Progenitor cell of endocrine pancreas (in vitro differentiated cells): ENCODE results near the gene RMI1. TPM values are rescaled to one million over a fixed set of nuclear protein-coding genes. Genes with fewer than 3 reads are reported as not detected.
A peak's percentile ranks its signal among the peaks of the same experiment; 100 is the strongest.
"Not testable (repeated sequence)": the region's sequence is repeated elsewhere in the genome, so short reads cannot be mapped to it uniquely, and the experiment has no call there.

ENCODE experiments used
- DNase-seq: peaks from one replicate; pipeline ENCODE4 v3.0.0; 2021; ENCODE audit warnings: low spot score; ENCODE audit not compliant: unreplicated experiment
- H3K27ac Mint-ChIP-seq: 2 replicates; pipeline ENCODE4 v1.8.0; 2021; ENCODE audit warnings: mild to moderate bottlenecking, moderate library complexity, mixed read lengths
- H3K27me3 Mint-ChIP-seq: 2 replicates; pipeline ENCODE4 v1.8.0; 2021; ENCODE audit warnings: mixed read lengths
- H3K36me3 Mint-ChIP-seq: 2 replicates; pipeline ENCODE4 v1.8.0; 2022; ENCODE audit warnings: mixed read lengths; ENCODE audit not compliant: insufficient read depth
- H3K4me1 Mint-ChIP-seq: 2 replicates; pipeline ENCODE4 v1.8.0; 2021; ENCODE audit warnings: low read depth, mixed read lengths
- H3K4me3 Mint-ChIP-seq: 2 replicates; pipeline ENCODE4 v1.8.0; 2021; ENCODE audit warnings: low read depth, mild to moderate bottlenecking, moderate library complexity, mixed read lengths
- H3K9me3 Mint-ChIP-seq: 2 replicates; pipeline ENCODE4 v1.8.0; 2021; ENCODE audit warnings: low read depth, mixed read lengths
- CTCF ChIP-seq: fragments of 200-600 bp; sonication (generic); IDR thresholded peaks from one replicate; pipeline ENCODE4 v1.5.0; 2021; ENCODE audit warnings: antibody characterized with exemption, mild to moderate bottlenecking; ENCODE audit not compliant: unreplicated experiment
- total RNA-seq: library from RNA; stranded (reverse); gene quantifications from 2 replicates; pipeline ENCODE4 v1.2.1, GENCODE V29; 2021

RMI1 gene
- total RNA-seq, 1 donor from 2014 or later, result 19.0 TPM

DNA sequence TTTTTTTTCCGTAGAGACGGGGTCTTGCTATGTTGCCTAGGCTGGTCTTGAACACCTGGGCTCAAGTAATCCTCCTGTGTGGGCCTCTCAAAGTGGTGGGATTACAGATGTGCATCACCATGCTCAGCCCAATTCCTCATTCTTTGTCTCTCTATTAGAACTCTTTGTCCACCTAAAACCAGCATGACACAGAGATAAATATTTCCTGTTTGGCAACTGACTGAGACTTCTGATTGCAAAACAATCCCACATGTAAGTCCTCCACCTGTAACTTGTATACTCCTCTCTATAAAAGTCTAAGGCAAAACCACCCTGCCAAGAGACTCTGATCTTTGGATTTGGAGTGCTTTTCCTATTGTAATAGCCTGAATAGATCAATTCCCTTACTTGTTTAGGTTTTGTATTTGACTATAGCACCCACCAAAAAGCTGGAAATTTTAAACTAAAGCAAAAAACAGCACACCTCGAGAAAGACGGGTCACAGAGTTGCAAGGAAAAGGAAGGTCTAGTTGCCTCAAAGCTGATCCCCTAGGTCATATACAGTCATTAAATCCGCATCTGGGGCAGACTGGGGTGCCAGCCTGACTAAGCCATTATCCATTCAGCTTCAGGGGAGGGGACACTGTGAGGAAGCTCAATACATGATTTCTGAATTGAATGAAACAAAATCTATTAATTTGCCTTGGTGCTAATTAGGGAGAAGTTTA, 45.9 kb upstream of the RMI1 start:
- Mint-ChIP-seq H3K9me3 (no peaks in the 10 kb centered on the region), H3K4me1 (peaks cover 10% of the 10 kb centered on the region), H3K27ac (no peak overlapping the region), H3K27me3 (no peaks in the 10 kb centered on the region), H3K4me3 (no peak overlapping the region), H3K36me3 (no peaks in the 10 kb centered on the region)
- no peak for TF ChIP-seq CTCF
- DNase-seq, result no peak

DNA sequence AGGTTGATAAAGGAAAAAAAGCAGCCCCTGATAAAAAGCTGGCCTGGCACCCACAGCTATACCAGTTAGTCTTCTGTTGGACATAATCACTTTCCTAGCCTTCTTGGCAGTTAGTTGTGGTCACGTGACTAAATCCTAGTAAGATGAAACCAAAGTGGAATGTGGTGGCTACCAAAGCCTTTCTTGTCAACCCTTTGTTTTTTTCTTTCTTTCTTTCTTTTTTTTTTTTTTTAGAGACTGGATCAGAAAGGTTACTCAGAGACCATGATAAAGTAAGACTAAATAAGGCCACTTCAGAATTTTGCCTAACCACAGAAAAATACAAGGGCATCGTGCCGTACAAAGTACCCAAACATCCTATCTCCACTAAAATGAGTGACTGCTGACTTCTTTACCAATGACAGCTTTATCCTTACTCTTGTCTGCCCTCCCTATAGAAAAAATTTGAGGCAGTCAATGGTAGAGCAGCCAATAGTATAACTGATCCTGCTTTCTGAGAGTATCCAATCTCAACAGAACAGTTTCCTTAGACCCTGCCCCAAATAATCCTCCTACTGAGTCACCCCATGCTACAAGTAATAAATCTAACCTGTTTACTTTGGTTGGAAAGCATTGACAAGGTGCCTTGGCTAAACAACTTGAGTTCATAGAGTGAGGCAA, 45.2 kb upstream of the RMI1 start:
- Mint-ChIP-seq H3K27ac (no peak overlapping the region), H3K4me3 (no peak overlapping the region), H3K4me1 (peaks cover 10% of the 10 kb centered on the region), H3K36me3 (no peaks in the 10 kb centered on the region), H3K27me3 (no peaks in the 10 kb centered on the region), H3K9me3 (no peaks in the 10 kb centered on the region)
- DNase-seq, result no peak
- no peak for TF ChIP-seq CTCF

DNA sequence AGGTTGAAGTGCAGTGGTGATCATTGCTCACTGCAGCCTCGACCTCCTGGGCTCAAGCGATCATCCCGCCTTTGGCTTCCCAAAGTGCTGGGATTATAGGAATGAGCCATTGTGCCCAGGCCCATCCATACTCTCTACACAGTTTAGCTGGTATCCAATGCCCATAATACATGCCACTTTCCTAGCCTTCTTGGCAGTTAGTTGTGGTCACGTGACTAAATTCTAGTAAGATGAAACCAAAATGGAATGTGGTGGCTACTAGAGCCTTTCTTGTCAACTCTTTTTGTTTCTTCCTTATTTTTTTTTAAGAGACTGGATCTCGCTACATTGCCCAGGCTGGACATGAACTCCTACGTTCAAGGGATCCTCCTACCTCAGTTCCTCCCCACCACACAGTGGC, 44.1 kb upstream of the RMI1 start:
- DNase-seq, result no peak
- Mint-ChIP-seq H3K27ac (no peak overlapping the region), H3K4me3 (no peak overlapping the region), H3K9me3 (no peaks in the 10 kb centered on the region), H3K27me3 (no peaks in the 10 kb centered on the region), H3K36me3 (peaks cover 2% of the 10 kb centered on the region), H3K4me1 (peaks cover 10% of the 10 kb centered on the region)
- TF ChIP-seq CTCF, result no peak

DNA sequence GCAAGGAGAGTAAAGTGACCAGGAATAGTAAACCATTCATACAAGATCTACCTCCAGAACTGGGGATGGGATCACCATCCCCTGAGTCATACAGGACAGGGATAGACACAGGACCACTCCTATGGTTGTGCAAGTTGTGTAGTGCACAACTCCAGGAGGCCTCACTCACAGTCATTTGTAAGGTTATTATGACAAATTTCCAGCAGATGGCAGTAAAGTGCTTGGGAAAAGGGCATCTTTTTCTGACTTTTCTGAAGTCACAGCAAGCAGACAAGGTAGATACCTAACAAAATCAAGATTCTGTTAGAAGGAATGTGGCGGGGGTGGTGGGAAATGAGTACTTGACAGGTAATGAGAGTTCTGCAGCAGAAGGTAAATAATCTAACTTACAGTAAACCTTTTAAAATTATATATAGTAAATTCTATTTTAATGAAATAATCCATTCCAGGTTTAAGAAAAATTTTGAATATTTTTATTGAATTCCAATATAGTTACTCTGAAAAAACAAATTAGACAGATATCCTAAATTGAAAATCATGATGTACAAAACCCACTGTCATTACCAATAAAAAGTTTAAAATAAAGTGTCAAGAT, 42.6 kb upstream of the RMI1 start:
- Mint-ChIP-seq H3K9me3 (no peaks in the 10 kb centered on the region), H3K36me3 (peaks cover 5% of the 10 kb centered on the region), H3K4me3 (no peak overlapping the region), H3K27me3 (no peaks in the 10 kb centered on the region), H3K27ac (no peak overlapping the region), H3K4me1 (peaks cover 10% of the 10 kb centered on the region)
- TF ChIP-seq CTCF, result peak; percentile 76
- no peak for DNase-seq

GRCh38 chr9:83940590-83941303, 39.9 kb upstream of the RMI1 start:
- peaks cover 3% of the 10 kb centered on the region for H3K4me1 Mint-ChIP-seq
- no peak for TF ChIP-seq CTCF
- peak overlapping the region; percentile 42 for H3K27ac Mint-ChIP-seq
- DNase-seq, result no peak
- no peak overlapping the region for H3K4me3 Mint-ChIP-seq
- H3K36me3 Mint-ChIP-seq, result peaks cover 7% of the 10 kb centered on the region
- no peaks in the 10 kb centered on the region for H3K27me3 Mint-ChIP-seq
- no peaks in the 10 kb centered on the region for H3K9me3 Mint-ChIP-seq

GRCh38 chr9:83948096-83948495, 32.5 kb upstream of the RMI1 start:
- H3K9me3 Mint-ChIP-seq, H3K4me1 Mint-ChIP-seq, DNase-seq, H3K27me3 Mint-ChIP-seq, H3K27ac Mint-ChIP-seq, H3K4me3 Mint-ChIP-seq: not testable (repeated sequence)
- H3K36me3 Mint-ChIP-seq, result peaks cover 16% of the 10 kb centered on the region
